ENCODE measurements around the gene LARGE1. TPM values are rescaled to one million over a fixed set of nuclear protein-coding genes. Genes with fewer than 3 reads are reported as not detected.
A peak's percentile ranks its signal among the peaks of the same experiment; 100 is the strongest.

LARGE1 gene
- total and polyA plus RNA-seq, 2 donors (not counting 1 experiment from before 2014, with no cell fraction given) = 14.1 to 19.2 TPM

DNA sequence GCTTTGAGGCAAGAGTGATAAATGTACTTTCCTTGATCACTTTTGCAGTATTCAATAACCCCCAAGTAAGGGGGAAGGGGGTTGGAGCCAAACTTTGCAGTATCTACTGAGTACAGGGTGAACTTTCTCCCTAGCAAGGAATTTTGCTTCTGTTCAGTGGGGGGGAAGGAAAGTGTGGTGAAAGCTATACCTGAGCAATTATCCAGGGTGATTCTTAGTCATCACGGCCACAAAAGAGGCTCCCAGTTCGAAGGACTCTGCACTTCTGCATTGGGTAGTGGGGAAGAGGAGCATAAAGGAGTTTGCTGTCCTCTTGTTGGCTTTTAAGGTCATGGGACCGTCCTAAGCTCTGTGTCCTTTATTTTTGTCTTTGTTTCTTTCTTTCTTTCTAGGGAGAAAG, 515.6 kb downstream of the LARGE1 start:
- Histone ChIP-seq H3K4me1 (ENCODE audit: control insufficient read depth, extremely low read depth, insufficient read depth, low read length) (no peaks in the 10 kb centered on the region), H3K9ac (ENCODE audit: insufficient read depth, low read length) (no peak overlapping the region), H3K9me3 (ENCODE audit: control insufficient read depth, insufficient read depth, low read depth, low read length) (no peaks in the 10 kb centered on the region), H3K27ac (ENCODE audit: insufficient read depth, low read length) (no peak overlapping the region), H3K36me3 (ENCODE audit: control insufficient read depth, insufficient read depth, low read length) (no peaks in the 10 kb centered on the region), H3K79me2 (ENCODE audit: control insufficient read depth, insufficient read depth, low read length) (no peaks in the 10 kb centered on the region), H4K20me1 (ENCODE audit: control insufficient read depth, extremely low read depth, insufficient read depth, low read length) (no peaks in the 10 kb centered on the region), H3K27me3 (ENCODE audit: control insufficient read depth, insufficient read depth, low read length) (no peaks in the 10 kb centered on the region), H3K4me2 (ENCODE audit: extremely low read depth, insufficient read depth, low read length) (no peak overlapping the region), H2AFZ (ENCODE audit: low read length) (no peak overlapping the region), H3K4me3 (replicated peaks in 1 of 4; ENCODE audit: control extremely low read depth in 1 of 4, insufficient read depth in 1 of 4, low read depth in 3 of 4, low read length in 4 of 4) (no peak overlapping the region)
- DNase-seq (ENCODE audit: low read depth in 2 of 2) = no peak
- TF ChIP-seq, protein P1, sequence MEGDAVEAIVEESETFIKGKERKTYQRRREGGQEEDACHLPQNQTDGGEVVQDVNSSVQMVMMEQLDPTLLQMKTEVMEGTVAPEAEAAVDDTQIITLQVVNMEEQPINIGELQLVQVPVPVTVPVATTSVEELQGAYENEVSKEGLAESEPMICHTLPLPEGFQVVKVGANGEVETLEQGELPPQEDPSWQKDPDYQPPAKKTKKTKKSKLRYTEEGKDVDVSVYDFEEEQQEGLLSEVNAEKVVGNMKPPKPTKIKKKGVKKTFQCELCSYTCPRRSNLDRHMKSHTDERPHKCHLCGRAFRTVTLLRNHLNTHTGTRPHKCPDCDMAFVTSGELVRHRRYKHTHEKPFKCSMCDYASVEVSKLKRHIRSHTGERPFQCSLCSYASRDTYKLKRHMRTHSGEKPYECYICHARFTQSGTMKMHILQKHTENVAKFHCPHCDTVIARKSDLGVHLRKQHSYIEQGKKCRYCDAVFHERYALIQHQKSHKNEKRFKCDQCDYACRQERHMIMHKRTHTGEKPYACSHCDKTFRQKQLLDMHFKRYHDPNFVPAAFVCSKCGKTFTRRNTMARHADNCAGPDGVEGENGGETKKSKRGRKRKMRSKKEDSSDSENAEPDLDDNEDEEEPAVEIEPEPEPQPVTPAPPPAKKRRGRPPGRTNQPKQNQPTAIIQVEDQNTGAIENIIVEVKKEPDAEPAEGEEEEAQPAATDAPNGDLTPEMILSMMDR (conservative IDR thresholded peaks at IDR 0.05 in 1 of 2, IDR thresholded peaks at IDR 0.05 in 1 of 2; ENCODE audit: low read depth in 1 of 2, low read length in 2 of 2) = no peak
- TF ChIP-seq EZH2 (IDR thresholded peaks at IDR 0.05; ENCODE audit: low read length, missing control alignments) = no peak

DNA sequence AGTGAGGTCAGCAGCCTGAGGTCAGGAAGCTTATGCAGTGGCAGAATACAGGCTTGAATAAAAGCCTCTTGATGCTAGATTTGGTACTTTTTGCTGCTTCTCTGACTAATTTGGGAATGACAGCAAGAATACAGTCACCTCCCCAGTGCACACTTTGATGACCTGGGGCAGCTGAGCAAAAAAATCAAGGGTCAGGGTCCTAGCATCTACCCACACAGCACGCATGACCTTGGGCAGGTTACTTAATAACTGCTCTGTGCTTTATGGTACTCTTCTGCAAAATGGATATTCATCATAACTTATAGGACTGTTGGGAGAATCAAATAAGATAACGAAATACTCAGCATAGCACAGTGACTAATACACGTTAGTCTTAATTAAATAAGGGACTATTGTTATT, 518.0 kb downstream of the LARGE1 start:
- no peak for TF ChIP-seq EZH2 (IDR thresholded peaks at IDR 0.05; ENCODE audit: low read length, missing control alignments)
- TF ChIP-seq, protein P1 (conservative IDR thresholded peaks at IDR 0.05 in 1 of 2, IDR thresholded peaks at IDR 0.05 in 1 of 2; ENCODE audit: low read depth in 1 of 2, low read length in 2 of 2) = no peak
- H3K4me2 ChIP-seq (ENCODE audit: extremely low read depth, insufficient read depth, low read length) = no peak overlapping the region
- no peaks in the 10 kb centered on the region for H3K36me3 ChIP-seq (ENCODE audit: control insufficient read depth, insufficient read depth, low read length)

DNA sequence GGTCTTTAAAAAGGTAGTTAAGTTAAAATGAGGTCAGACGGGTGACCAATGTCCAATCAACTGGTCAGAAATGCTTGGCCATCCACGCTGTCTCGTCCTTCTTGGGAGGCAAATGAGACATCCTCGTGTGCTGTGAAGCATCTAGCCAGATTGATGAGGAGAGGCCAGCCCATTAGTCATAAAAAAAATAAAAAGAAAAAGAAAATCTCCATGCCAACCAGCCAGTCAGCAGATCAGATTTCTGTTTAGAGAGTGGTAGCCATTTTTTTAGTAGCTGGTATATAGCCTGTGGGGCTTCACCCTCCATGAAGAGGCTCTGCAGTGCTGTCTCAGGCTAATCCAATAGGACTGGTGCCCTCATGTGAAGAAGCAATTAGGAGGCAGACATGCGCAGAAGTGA, 519.0 kb downstream of the LARGE1 start:
- no peak overlapping the region for H3K4me3 ChIP-seq (replicated peaks in 1 of 4; ENCODE audit: control extremely low read depth in 1 of 4, insufficient read depth in 1 of 4, low read depth in 3 of 4, low read length in 4 of 4)
- peak; percentile 25 to 75 for DNase-seq (ENCODE audit: low read depth in 2 of 2)
- H3K4me2 ChIP-seq (ENCODE audit: extremely low read depth, insufficient read depth, low read length) = no peak overlapping the region
- H3K27ac ChIP-seq (ENCODE audit: insufficient read depth, low read length) = no peak overlapping the region
- no peaks in the 10 kb centered on the region for H3K27me3 ChIP-seq (ENCODE audit: control insufficient read depth, insufficient read depth, low read length)
- H4K20me1 ChIP-seq (ENCODE audit: control insufficient read depth, extremely low read depth, insufficient read depth, low read length) = no peaks in the 10 kb centered on the region
- TF ChIP-seq EZH2 (IDR thresholded peaks at IDR 0.05; ENCODE audit: low read length, missing control alignments) = no peak
- TF ChIP-seq, protein P1 (conservative IDR thresholded peaks at IDR 0.05 in 1 of 2, IDR thresholded peaks at IDR 0.05 in 1 of 2; ENCODE audit: low read depth in 1 of 2, low read length in 2 of 2) = no peak
- H3K36me3 ChIP-seq (ENCODE audit: control insufficient read depth, insufficient read depth, low read length) = no peaks in the 10 kb centered on the region
- no peaks in the 10 kb centered on the region for H3K79me2 ChIP-seq (ENCODE audit: control insufficient read depth, insufficient read depth, low read length)
- H3K9me3 ChIP-seq (ENCODE audit: control insufficient read depth, insufficient read depth, low read depth, low read length) = no peaks in the 10 kb centered on the region
- no peak overlapping the region for H2AFZ ChIP-seq (ENCODE audit: low read length)
- no peak overlapping the region for H3K9ac ChIP-seq (ENCODE audit: insufficient read depth, low read length)
- H3K4me1 ChIP-seq (ENCODE audit: control insufficient read depth, extremely low read depth, insufficient read depth, low read length) = no peaks in the 10 kb centered on the region

More for the DNA sequence above, 518.0 kb downstream of the LARGE1 start:
- Histone ChIP-seq H4K20me1 (ENCODE audit: control insufficient read depth, extremely low read depth, insufficient read depth, low read length) (no peaks in the 10 kb centered on the region), H3K9me3 (ENCODE audit: control insufficient read depth, insufficient read depth, low read depth, low read length) (no peaks in the 10 kb centered on the region), H3K27ac (ENCODE audit: insufficient read depth, low read length) (no peak overlapping the region), H3K79me2 (ENCODE audit: control insufficient read depth, insufficient read depth, low read length) (no peaks in the 10 kb centered on the region), H3K4me3 (replicated peaks in 1 of 4; ENCODE audit: control extremely low read depth in 1 of 4, insufficient read depth in 1 of 4, low read depth in 3 of 4, low read length in 4 of 4) (no peak overlapping the region), H3K9ac (ENCODE audit: insufficient read depth, low read length) (no peak overlapping the region), H2AFZ (ENCODE audit: low read length) (no peak overlapping the region), H3K27me3 (ENCODE audit: control insufficient read depth, insufficient read depth, low read length) (no peaks in the 10 kb centered on the region), H3K4me1 (ENCODE audit: control insufficient read depth, extremely low read depth, insufficient read depth, low read length) (no peaks in the 10 kb centered on the region)
- DNase-seq (ENCODE audit: low read depth in 2 of 2) = no peak

Measured in fibroblast of lung (primary cell).